RPMI7951 (cell line): ENCODE results near the gene LENEP. TPM values are rescaled to one million over a fixed set of nuclear protein-coding genes. Genes with fewer than 3 reads are reported as not detected.

Experiments
- DNase-seq: peaks from one replicate; pipeline ENCODE4 v3.0.0-alpha.2; 2012; ENCODE audit warnings: low read depth
- total RNA-seq: library from RNA; depleted of rRNA; stranded (reverse); fragments of >200 nt; shearing (Covaris generic); gene quantifications from 2 replicates; pipeline ENCODE4 v1.2.3, GENCODE V29; 2014; rRNA removed

LENEP gene
- 1.7 TPM in 1 of 2 replicates, not detected in the other for total RNA-seq

GRCh38 chr1:154993572-154994268, at the start of gene LENEP:
TSS of gene LENEP (plus strand) at chr1:154993586. CDS start at chr1:154993608, 22 bp downstream.
- no peak for DNase-seq

GRCh38 chr1:154943649-154944400, 49.6 kb upstream of the LENEP start:
- DNase-seq, result no peak

GRCh38 chr1:154944401-154945159, 48.8 kb upstream of the LENEP start:
- no peak for DNase-seq

GRCh38 chr1:154945160-154945961, 48.0 kb upstream of the LENEP start:
- no peak for DNase-seq

GRCh38 chr1:154945962-154946850, 47.2 kb upstream of the LENEP start:
- no peak for DNase-seq

GRCh38 chr1:154948079-154948478, 45.3 kb upstream of the LENEP start:
- DNase-seq, result no peak

- DNase-seq, result no peak
Observed at GRCh38 chr1:154951901-154952657, 41.3 kb upstream of the LENEP start.

GRCh38 chr1:154952664-154953063, 40.7 kb upstream of the LENEP start:
- no peak for DNase-seq

GRCh38 chr1:154953611-154954038, 39.8 kb upstream of the LENEP start:
- DNase-seq, result no peak

- no peak for DNase-seq
Observed at GRCh38 chr1:154954541-154954940, 38.8 kb upstream of the LENEP start.

- peak; percentile 62 for DNase-seq
Observed at GRCh38 chr1:154955039-154955717, 38.2 kb upstream of the LENEP start.

GRCh38 chr1:154955718-154956543, 37.5 kb upstream of the LENEP start, which contains the start of gene PBXIP1:
TSS of gene PBXIP1 (minus strand) at chr1:154956099. CDS start at chr1:154953721, 2,378 bp downstream.
- peak; percentile 87 for DNase-seq

- DNase-seq, result no peak
Observed at GRCh38 chr1:154956544-154956941, 36.8 kb upstream of the LENEP start.

GRCh38 chr1:154957091-154957657, 36.2 kb upstream of the LENEP start:
- no peak for DNase-seq

- no peak for DNase-seq
Observed at GRCh38 chr1:154958036-154958435, 35.4 kb upstream of the LENEP start.

- DNase-seq, result no peak
Observed at GRCh38 chr1:154958681-154959425, 34.5 kb upstream of the LENEP start.

GRCh38 chr1:154959426-154959780, 34.0 kb upstream of the LENEP start:
- no peak for DNase-seq
